ENCODE data around the gene METTL15.
"Not testable (repeated sequence)": the region's sequence is repeated elsewhere in the genome, so short reads cannot be mapped to it uniquely, and the experiment has no call there.

Gene METTL15

GRCh38 chr11:28089378-28089777 lies 18.8 kb upstream of the METTL15 start:
- in situ Hi-C loops (cut with MboI; ENCODE audit: low sequenced_read_pairs, unreplicated experiment): no loop called here
- no peak for DNase-seq (ENCODE audit: low spot score)
- TF ChIP-seq, protein P1, sequence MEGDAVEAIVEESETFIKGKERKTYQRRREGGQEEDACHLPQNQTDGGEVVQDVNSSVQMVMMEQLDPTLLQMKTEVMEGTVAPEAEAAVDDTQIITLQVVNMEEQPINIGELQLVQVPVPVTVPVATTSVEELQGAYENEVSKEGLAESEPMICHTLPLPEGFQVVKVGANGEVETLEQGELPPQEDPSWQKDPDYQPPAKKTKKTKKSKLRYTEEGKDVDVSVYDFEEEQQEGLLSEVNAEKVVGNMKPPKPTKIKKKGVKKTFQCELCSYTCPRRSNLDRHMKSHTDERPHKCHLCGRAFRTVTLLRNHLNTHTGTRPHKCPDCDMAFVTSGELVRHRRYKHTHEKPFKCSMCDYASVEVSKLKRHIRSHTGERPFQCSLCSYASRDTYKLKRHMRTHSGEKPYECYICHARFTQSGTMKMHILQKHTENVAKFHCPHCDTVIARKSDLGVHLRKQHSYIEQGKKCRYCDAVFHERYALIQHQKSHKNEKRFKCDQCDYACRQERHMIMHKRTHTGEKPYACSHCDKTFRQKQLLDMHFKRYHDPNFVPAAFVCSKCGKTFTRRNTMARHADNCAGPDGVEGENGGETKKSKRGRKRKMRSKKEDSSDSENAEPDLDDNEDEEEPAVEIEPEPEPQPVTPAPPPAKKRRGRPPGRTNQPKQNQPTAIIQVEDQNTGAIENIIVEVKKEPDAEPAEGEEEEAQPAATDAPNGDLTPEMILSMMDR (IDR thresholded peaks at IDR 0.05; ENCODE audit: borderline replicate concordance, control extremely low read depth, extremely low read depth, insufficient read depth, missing control alignments): no peak

- no peak for DNase-seq (ENCODE audit: low spot score)
- TF ChIP-seq, protein P1 (IDR thresholded peaks at IDR 0.05; ENCODE audit: borderline replicate concordance, control extremely low read depth, extremely low read depth, insufficient read depth, missing control alignments): no peak
- in situ Hi-C loops (cut with MboI; ENCODE audit: low sequenced_read_pairs, unreplicated experiment): no loop called here
Measured at GRCh38 chr11:28090052-28090749, 18.0 kb upstream of the METTL15 start.

GRCh38 chr11:28092786-28093185 lies 15.4 kb upstream of the METTL15 start:
- DNase-seq (ENCODE audit: low spot score): no peak
- in situ Hi-C loops (cut with MboI; ENCODE audit: low sequenced_read_pairs, unreplicated experiment): no loop called here
- TF ChIP-seq, protein P1 (IDR thresholded peaks at IDR 0.05; ENCODE audit: borderline replicate concordance, control extremely low read depth, extremely low read depth, insufficient read depth, missing control alignments): no peak

- TF ChIP-seq, protein P1 (IDR thresholded peaks at IDR 0.05; ENCODE audit: borderline replicate concordance, control extremely low read depth, extremely low read depth, insufficient read depth, missing control alignments): no peak
- in situ Hi-C loops (cut with MboI; ENCODE audit: low sequenced_read_pairs, unreplicated experiment): no loop called here
- DNase-seq (ENCODE audit: low spot score): no peak
Measured at GRCh38 chr11:28098257-28098656, 9.9 kb upstream of the METTL15 start.

DNA sequence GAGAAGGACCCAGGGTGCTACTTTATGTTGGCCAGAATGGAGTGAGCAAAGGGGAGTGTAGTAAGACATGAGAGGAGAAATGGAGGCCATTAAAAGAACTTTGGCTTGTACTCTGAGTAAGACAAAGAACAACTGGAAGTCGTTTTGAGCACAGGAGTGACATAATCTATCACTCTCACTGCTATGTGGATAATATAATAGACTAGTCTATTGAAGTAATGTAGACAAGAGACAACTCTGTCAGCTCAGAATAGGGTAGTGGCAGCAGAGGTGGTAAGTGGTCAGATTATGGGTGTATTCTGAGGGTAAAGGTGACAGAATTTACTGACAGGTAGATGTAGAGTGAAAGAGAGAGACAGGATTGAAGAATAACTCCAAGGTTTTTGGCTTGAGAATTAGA lies 8.5 kb upstream of the METTL15 start:
- TF ChIP-seq, protein P1 (IDR thresholded peaks at IDR 0.05; ENCODE audit: borderline replicate concordance, control extremely low read depth, extremely low read depth, insufficient read depth, missing control alignments): no peak
- DNase-seq (ENCODE audit: low spot score): no peak
- in situ Hi-C loops (cut with MboI; ENCODE audit: low sequenced_read_pairs, unreplicated experiment): loop anchor here (25.0 kb wide), 1 partner anchor 387 kb away; the partner anchor contains the start of gene BDNF

DNA sequence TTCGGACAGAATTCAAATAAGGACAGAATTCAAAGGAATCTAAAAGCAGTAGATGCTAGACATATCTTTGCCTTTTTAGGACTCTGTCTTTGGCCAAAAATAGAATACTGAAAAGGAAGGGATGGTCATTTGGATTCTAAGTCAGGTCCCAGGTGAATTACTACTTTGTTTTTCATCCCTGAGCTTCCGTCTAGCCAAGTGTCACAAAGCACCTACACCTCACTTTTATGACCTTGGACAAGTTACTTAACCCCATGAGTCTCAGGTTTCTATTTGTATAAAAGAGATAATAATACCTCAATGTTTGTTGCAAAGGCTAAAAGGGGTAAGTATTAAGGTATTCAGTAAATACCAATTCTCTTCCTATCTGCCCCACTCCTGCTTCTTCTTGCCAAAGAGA lies 7.5 kb upstream of the METTL15 start:
- TF ChIP-seq, protein P1 (IDR thresholded peaks at IDR 0.05; ENCODE audit: borderline replicate concordance, control extremely low read depth, extremely low read depth, insufficient read depth, missing control alignments): no peak
- in situ Hi-C loops (cut with MboI; ENCODE audit: low sequenced_read_pairs, unreplicated experiment): loop anchor here (25.0 kb wide), 1 partner anchor 388 kb away; the partner anchor contains the start of gene BDNF

DNA sequence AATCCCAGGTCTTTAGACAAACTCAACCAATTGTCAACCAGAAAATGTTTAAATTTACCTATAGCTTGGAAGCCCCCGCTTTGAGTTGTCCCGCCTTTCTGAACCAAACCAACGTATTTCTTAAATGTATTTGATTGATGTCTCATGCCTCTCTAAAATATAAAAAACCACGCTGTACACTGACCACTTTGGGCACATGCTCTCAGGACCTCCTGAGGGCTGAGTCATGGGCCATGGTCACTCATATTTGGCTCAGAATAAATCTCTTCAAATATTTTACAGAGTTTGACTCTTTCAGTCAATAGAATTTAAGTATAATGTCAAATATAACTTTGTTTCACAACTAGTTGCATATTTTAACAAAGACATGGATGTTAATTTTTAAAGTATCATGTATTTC lies 5.9 kb upstream of the METTL15 start:
- in situ Hi-C loops (cut with MboI; ENCODE audit: low sequenced_read_pairs, unreplicated experiment): loop anchor here (25.0 kb wide), 1 partner anchor 390 kb away; the partner anchor contains the start of gene BDNF
- not testable (repeated sequence) for DNase-seq (ENCODE audit: low spot score)

More for the DNA sequence above, 7.5 kb upstream of the METTL15 start:
- no peak for DNase-seq (ENCODE audit: low spot score)
